HepG2 (cell line): Measurements from ENCODE around the gene C20orf144. TPM values are rescaled to one million over a fixed set of nuclear protein-coding genes. Genes with fewer than 3 reads are reported as not detected.

Source experiments
- AGO1 ChIP-seq: fragments of 200-400 bp; formaldehyde crosslinking; IDR thresholded peaks from 2 replicates; pipeline ENCODE4 v1.6.1; 2017; ENCODE audit warnings: mild to moderate bottlenecking, low read depth, low read length, moderate library complexity; ENCODE audit not compliant: poor library complexity, severe bottlenecking
- ARID2 ChIP-seq: sonication (generic); formaldehyde crosslinking; IDR thresholded peaks from 2 replicates; pipeline ENCODE4 v1.8.1; 2022; ENCODE audit warnings: mild to moderate bottlenecking, missing genetic modification reagents, borderline replicate concordance
- BHLHE40 ChIP-seq: IDR thresholded peaks from 2 replicates; pipeline ENCODE4 v1.6.1; 2011; ENCODE audit warnings: low read length, improper control_type of control experiment
- CENPX ChIP-seq: sonication (generic); formaldehyde crosslinking; IDR thresholded peaks from 2 replicates; pipeline ENCODE4 v1.9.0; 2021; ENCODE audit warnings: mild to moderate bottlenecking, missing genetic modification reagents, moderate library complexity
- FOXK2 ChIP-seq: fragments of 450-650 bp; IDR thresholded peaks from 2 replicates; pipeline ENCODE4 v1.6.1; 2016
- GPN1 ChIP-seq: sonication (generic); formaldehyde crosslinking; IDR thresholded peaks from 2 replicates; pipeline ENCODE4 v1.5.1; 2020; ENCODE audit warnings: missing genetic modification reagents, borderline replicate concordance
- HNRNPLL ChIP-seq: fragments of 200-400 bp; formaldehyde crosslinking; IDR thresholded peaks from 2 replicates; pipeline ENCODE4 v1.6.1; 2017; ENCODE audit warnings: mild to moderate bottlenecking, low read depth, low read length; ENCODE audit not compliant: poor library complexity, severe bottlenecking
- MATR3 ChIP-seq: sonication (generic); formaldehyde crosslinking; IDR thresholded peaks from 2 replicates; pipeline ENCODE4 v1.4.0; 2020; ENCODE audit warnings: missing genetic modification reagents
- ONECUT2 ChIP-seq: sonication (generic); formaldehyde crosslinking; IDR thresholded peaks from 2 replicates; pipeline ENCODE4 v1.4.0; 2020; ENCODE audit warnings: missing genetic modification reagents
- ZMYM2 ChIP-seq: sonication (generic); formaldehyde crosslinking; IDR thresholded peaks from 2 replicates; pipeline ENCODE4 v1.8.0; 2022; ENCODE audit warnings: mild to moderate bottlenecking, missing genetic modification reagents
- ZNF160 ChIP-seq: sonication (generic); formaldehyde crosslinking; IDR thresholded peaks from 2 replicates; pipeline ENCODE4 v1.8.0; 2022; ENCODE audit warnings: mild to moderate bottlenecking, inconsistent platforms, missing genetic modification reagents
- ZNF296 ChIP-seq: sonication (generic); formaldehyde crosslinking; conservative IDR thresholded peaks from 2 replicates; pipeline ENCODE4 v1.5.0; 2020; ENCODE audit warnings: mild to moderate bottlenecking, missing genetic modification reagents
- ZNF383 ChIP-seq: sonication (generic); formaldehyde crosslinking; IDR thresholded peaks from 2 replicates; pipeline ENCODE4 v1.4.0; 2020; ENCODE audit warnings: missing genetic modification reagents, mild to moderate bottlenecking, borderline replicate concordance
- ZNF460 ChIP-seq: sonication (generic); formaldehyde crosslinking; IDR thresholded peaks from 2 replicates; pipeline ENCODE4 v1.5.1; 2020; ENCODE audit warnings: missing genetic modification reagents, mild to moderate bottlenecking, borderline replicate concordance
- ZNF556 ChIP-seq: sonication (generic); formaldehyde crosslinking; IDR thresholded peaks from 2 replicates; pipeline ENCODE4 v1.4.0; 2020; ENCODE audit warnings: mild to moderate bottlenecking, missing genetic modification reagents, borderline replicate concordance
- ZNF766 ChIP-seq: sonication (generic); formaldehyde crosslinking; IDR thresholded peaks from 2 replicates; pipeline ENCODE4 v1.5.0; 2020; ENCODE audit warnings: missing genetic modification reagents, borderline replicate concordance
- ZSCAN25 ChIP-seq: sonication (generic); formaldehyde crosslinking; IDR thresholded peaks from 2 replicates; pipeline ENCODE4 v1.8.0; 2022; ENCODE audit warnings: mild to moderate bottlenecking, missing genetic modification reagents
- polyA plus RNA-seq, 8 experiments: library from polyadenylated mRNA; depleted of rRNA in 3 of 8; stranded (reverse) in 7 of 8; unstranded in 1 of 8; fragments of >200 nt; fragmentation: Illumina TruSeq in 4 of 8; extraction: Trizol in 4 of 8; gene quantifications; 2 replicates each; pipeline versions ENCODE4 v1.2.1 to v1.2.3, GENCODE V29; 2011 to 2016; ENCODE audit warnings: low read depth in 4 of 8, missing spikeins in 1 of 8, mixed read lengths in 1 of 8; ENCODE audit not compliant: insufficient read depth in 1 of 8
- total RNA-seq, 5 experiments: library from RNA; depleted of rRNA; stranded (reverse); fragments of >200 nt; fragmentation: Illumina TruSeq; extraction: Trizol; gene quantifications; 2 replicates each; pipeline ENCODE4 v1.2.3, GENCODE V29; 2016; ENCODE audit warnings: low read depth in 1 of 5
- TF ChIP-seq, protein P1 (sequence below): sonication (generic); formaldehyde crosslinking; IDR thresholded peaks from 2 replicates; pipeline ENCODE4 v1.4.0; 2020; ENCODE audit warnings: missing genetic modification reagents
- TF ChIP-seq, protein P2 (sequence below): sonication (generic); formaldehyde crosslinking; IDR thresholded peaks from 2 replicates; pipeline ENCODE4 v1.5.0; 2020; ENCODE audit warnings: mild to moderate bottlenecking, missing genetic modification reagents
- TF ChIP-seq, protein P3 (sequence below): fragments of 450-650 bp; IDR thresholded peaks from 2 replicates; pipeline ENCODE4 v1.6.1; 2016
- TF ChIP-seq, protein P4 (sequence below): sonication (generic); formaldehyde crosslinking; IDR thresholded peaks from 2 replicates; pipeline ENCODE4 v1.5.0; 2020; ENCODE audit warnings: missing genetic modification reagents, mild to moderate bottlenecking, borderline replicate concordance

The C20orf144 gene
- total and polyA plus RNA-seq, 2 of the 13 experiments (the other 11 are each of a cell fraction or from before 2014, with no cell fraction given), result 0.09 to 0.16 TPM

DNA sequence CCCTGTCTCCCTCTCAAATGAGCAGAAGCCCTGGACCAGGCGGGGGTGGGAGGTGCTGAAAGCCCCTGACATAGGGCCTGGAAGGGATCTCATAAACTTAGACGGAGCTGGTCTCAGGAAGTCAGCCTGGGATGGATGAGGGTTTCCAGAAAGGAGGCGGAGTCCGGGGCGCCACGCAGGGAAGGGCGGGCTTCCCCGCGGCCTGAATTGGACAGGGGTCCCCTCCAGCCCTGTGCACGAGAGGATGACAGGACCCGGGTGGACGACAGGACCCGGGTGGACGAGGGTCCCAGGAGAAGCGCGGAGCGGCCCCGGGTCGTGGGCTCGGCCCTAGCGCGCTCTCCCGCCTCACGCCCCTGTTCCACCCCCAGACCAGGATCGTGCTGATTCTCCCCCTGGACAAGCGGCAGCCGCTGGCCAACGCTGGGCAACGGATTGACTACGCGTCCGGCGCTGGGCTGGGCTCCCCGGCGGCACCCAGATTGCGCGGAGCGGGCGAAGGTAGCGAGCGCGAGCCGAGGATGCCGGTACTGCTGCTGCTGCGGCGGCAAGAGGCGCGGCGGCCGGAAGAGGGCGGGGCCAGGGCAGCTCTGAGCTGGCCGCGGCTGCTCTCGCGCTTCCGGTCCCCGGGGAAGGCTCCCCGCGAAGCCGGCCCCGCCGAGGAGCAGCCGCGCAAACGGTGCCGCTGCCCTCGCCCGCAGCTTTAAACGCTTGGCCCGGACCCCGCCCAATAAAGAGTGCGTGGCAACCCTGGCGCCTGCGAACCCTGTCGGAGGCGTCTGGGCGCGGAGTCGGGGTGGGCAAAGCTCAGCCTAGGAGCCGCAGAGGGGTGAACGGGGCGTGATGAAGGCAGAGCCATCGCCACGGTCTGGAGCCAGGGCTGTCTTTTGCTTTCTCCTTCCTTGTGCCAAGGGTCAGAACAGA lies 1.3 kb downstream of the C20orf144 start (continued):
- TF ChIP-seq ZNF160 (peak; percentile 23), GPN1 (no peak), CENPX (no peak; the same call in 1 of the 2 replicates), ONECUT2 (peak; percentile 43), ZSCAN25 (CRISPR knock-in tag) (peak; percentile 84), BHLHE40 (peak; percentile 38; the same call in 1 of the 2 replicates), ZNF556 (CRISPR knock-in tag) (peak; percentile 71; the same call in 1 of the 2 replicates), ARID2 (peak; percentile 98), ZNF296 (peak; percentile 47; the same call in 1 of the 2 replicates), ZMYM2 (CRISPR knock-in tag) (peak; percentile 37; the same call in 1 of the 2 replicates), ZNF766 (CRISPR knock-in tag) (peak; percentile 38; the same call in 1 of the 2 replicates), ZNF383 (CRISPR knock-in tag) (0 out of 2 replicates have a peak, but pooled peaks have one; percentile 8), MATR3 (CRISPR knock-in tag) (no peak; the same call in 1 of the 2 replicates), HNRNPLL (peak; percentile 93), AGO1 (peak; percentile 99), ZNF460 (CRISPR knock-in tag) (no peak), FOXK2 (no peak)
- TF ChIP-seq, protein P1, sequence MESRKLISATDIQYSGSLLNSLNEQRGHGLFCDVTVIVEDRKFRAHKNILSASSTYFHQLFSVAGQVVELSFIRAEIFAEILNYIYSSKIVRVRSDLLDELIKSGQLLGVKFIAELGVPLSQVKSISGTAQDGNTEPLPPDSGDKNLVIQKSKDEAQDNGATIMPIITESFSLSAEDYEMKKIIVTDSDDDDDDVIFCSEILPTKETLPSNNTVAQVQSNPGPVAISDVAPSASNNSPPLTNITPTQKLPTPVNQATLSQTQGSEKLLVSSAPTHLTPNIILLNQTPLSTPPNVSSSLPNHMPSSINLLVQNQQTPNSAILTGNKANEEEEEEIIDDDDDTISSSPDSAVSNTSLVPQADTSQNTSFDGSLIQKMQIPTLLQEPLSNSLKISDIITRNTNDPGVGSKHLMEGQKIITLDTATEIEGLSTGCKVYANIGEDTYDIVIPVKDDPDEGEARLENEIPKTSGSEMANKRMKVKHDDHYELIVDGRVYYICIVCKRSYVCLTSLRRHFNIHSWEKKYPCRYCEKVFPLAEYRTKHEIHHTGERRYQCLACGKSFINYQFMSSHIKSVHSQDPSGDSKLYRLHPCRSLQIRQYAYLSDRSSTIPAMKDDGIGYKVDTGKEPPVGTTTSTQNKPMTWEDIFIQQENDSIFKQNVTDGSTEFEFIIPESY (CRISPR knock-in tag), result no peak; the same call in 1 of the 2 replicates
- TF ChIP-seq, protein P2, sequence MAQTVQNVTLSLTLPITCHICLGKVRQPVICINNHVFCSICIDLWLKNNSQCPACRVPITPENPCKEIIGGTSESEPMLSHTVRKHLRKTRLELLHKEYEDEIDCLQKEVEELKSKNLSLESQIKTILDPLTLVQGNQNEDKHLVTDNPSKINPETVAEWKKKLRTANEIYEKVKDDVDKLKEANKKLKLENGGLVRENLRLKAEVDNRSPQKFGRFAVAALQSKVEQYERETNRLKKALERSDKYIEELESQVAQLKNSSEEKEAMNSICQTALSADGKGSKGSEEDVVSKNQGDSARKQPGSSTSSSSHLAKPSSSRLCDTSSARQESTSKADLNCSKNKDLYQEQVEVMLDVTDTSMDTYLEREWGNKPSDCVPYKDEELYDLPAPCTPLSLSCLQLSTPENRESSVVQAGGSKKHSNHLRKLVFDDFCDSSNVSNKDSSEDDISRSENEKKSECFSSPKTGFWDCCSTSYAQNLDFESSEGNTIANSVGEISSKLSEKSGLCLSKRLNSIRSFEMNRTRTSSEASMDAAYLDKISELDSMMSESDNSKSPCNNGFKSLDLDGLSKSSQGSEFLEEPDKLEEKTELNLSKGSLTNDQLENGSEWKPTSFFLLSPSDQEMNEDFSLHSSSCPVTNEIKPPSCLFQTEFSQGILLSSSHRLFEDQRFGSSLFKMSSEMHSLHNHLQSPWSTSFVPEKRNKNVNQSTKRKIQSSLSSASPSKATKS (CRISPR knock-in tag), result no peak
- TF ChIP-seq, protein P3, sequence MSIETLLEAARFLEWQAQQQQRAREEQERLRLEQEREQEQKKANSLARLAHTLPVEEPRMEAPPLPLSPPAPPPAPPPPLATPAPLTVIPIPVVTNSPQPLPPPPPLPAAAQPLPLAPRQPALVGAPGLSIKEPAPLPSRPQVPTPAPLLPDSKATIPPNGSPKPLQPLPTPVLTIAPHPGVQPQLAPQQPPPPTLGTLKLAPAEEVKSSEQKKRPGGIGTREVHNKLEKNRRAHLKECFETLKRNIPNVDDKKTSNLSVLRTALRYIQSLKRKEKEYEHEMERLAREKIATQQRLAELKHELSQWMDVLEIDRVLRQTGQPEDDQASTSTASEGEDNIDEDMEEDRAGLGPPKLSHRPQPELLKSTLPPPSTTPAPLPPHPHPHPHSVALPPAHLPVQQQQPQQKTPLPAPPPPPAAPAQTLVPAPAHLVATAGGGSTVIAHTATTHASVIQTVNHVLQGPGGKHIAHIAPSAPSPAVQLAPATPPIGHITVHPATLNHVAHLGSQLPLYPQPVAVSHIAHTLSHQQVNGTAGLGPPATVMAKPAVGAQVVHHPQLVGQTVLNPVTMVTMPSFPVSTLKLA, result no peak
- TF ChIP-seq, protein P4, sequence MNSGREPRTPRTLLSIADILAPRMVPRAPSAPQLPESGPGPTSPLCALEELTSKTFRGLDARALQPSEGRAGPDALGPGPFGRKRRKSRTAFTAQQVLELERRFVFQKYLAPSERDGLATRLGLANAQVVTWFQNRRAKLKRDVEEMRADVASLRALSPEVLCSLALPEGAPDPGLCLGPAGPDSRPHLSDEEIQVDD (CRISPR knock-in tag), result peak; percentile 43; the same call in 1 of the 2 replicates
